ENCODE measurements around the gene TARP.
"Not testable (repeated sequence)": the region's sequence is repeated elsewhere in the genome, so short reads cannot be mapped to it uniquely, and the experiment has no call there.

DNA sequence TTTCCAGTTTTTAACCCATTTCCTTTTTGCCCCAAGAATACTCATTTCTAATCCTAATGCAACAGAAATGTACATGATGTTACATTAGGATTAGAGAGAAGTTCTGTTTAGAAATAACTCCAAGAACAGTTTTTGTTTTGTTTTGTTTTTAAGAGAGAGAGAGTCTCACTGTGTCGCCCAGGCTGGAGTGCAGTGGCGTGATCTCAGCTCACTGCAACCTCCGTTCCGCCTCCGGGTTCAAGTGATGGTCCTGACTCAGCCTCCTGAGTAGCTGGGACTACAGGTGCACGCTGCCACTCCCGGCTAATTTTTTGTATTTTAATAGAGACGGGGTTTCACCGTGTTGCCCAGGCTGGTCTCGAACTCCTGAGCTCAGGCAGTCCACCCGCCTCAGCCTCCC is 38.7 kb downstream of the TARP start:
- not testable (repeated sequence) for TF ChIP-seq POLR2A (IDR thresholded peaks at IDR 0.05)
- TF ChIP-seq, protein P1, sequence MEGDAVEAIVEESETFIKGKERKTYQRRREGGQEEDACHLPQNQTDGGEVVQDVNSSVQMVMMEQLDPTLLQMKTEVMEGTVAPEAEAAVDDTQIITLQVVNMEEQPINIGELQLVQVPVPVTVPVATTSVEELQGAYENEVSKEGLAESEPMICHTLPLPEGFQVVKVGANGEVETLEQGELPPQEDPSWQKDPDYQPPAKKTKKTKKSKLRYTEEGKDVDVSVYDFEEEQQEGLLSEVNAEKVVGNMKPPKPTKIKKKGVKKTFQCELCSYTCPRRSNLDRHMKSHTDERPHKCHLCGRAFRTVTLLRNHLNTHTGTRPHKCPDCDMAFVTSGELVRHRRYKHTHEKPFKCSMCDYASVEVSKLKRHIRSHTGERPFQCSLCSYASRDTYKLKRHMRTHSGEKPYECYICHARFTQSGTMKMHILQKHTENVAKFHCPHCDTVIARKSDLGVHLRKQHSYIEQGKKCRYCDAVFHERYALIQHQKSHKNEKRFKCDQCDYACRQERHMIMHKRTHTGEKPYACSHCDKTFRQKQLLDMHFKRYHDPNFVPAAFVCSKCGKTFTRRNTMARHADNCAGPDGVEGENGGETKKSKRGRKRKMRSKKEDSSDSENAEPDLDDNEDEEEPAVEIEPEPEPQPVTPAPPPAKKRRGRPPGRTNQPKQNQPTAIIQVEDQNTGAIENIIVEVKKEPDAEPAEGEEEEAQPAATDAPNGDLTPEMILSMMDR (IDR thresholded peaks at IDR 0.05), result not testable (repeated sequence)
